SKM-1 treated with dmso at 0.1 percent for 144 hours (cell line): ENCODE data around the gene PSME3IP1.
A peak's percentile ranks its signal among the peaks of the same experiment; 100 is the strongest.

ENCODE experiments used
- DNase-seq: peaks from one replicate; lab custom pipeline; 2025; ENCODE audit not compliant: unreplicated experiment; lab: John Stamatoyannopoulos, UW

PSME3IP1 gene

DNA sequence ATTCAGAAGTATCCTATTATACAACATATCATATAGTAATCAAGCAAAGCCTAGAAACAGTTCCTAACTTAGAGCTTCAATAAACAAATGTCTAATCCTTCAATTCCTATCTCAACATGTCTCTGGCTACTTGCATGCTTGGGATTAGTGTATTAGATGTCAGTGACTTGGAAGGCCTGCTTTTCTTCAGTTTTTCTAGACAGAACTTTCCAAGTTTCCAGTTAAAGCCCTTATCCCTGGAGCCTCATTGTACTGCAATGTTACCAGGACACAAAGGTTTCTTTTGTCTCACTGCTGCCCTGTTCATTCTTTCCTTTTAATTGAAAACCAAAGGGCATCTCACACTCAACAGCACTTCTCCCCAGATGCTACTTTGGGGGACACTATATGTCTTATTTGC is 16.5 kb downstream of the PSME3IP1 start:
- DNase-seq, result no peak

DNA sequence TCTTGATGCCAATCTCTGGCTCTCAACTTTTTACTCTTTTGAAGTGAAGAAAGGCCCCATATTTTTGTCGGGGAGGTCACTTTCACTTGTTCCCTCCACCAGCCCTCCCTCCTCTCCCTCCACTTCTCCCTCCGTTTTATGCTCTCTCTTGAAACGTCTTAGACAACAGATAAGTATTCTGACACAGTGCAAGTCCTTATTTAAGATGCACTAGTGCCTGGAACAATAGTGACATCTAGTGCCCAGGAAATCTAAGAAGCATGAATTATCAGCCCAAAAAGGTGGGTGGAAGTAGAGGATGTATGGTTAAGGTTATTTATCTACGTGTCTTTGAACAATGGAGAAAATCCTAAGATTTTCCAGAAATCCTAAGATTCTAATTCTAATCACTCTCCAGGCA is 17.9 kb downstream of the PSME3IP1 start:
- DNase-seq, result peak; percentile 29

GRCh38 chr16:57167538-57167937 is 18.3 kb downstream of the PSME3IP1 start:
- DNase-seq, result no peak

DNA sequence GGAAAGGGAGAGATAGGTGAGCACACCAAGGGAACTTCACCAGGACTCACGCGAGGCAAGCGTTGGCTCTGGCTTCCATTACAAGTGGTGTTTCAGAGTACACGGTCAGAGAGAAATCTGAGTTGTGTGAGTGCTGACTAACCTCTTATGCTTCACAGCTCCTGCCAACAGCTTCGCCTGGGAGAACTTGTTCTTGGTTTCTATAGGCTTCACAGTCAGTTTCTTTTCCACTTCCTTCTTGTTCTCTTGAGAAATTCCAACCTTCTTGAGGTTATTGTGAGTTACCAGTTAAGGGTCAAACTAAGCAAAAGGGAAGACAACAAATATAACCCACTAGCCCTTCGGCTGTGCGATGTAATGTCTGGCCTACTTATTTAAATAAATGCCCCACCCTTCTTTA is 18.9 kb downstream of the PSME3IP1 start:
- no peak for DNase-seq

GRCh38 chr16:57166451-57166850 is 19.4 kb downstream of the PSME3IP1 start:
- no peak for DNase-seq

DNA sequence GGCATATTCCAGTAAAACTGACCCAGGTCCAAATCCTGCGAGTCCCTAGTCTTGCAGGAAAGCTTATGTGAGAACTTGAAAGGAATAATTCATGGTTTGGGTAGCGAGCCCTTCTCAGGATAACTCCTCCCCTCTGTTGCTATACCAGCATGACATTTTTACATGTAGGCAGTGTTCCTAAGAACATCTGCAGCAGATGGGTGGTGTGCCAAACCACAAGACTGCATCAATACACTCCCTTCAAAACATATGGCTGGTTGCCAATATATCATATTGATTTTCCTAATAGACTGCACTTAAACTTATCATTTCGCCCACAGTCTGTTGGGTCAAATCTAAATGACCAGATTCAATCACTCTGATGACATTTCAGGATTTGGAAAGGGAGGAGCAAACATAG is 19.9 kb downstream of the PSME3IP1 start:
- DNase-seq, result no peak

- no peak for DNase-seq
Observed at GRCh38 chr16:57165483-57165882, 20.4 kb downstream of the PSME3IP1 start.

DNA sequence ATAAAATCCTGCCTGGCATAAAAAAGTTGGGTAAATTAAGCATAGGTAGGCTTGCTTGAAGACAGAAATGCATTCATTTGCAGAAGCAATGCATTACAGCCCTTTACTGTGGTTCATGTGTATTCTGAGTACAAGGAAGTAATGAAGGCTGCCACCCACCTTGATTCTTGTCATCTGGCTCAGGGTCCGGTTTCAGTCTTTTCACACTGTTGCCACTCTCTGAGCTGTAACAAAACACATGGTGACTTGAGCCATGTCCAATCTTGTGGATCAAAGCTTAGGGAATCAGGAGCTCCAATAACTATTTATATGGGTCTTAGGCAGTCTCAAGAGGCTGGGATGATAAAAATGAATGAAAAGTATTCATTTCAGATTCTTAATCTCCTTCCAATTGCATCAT is 22.0 kb downstream of the PSME3IP1 start:
- DNase-seq, result no peak

DNA sequence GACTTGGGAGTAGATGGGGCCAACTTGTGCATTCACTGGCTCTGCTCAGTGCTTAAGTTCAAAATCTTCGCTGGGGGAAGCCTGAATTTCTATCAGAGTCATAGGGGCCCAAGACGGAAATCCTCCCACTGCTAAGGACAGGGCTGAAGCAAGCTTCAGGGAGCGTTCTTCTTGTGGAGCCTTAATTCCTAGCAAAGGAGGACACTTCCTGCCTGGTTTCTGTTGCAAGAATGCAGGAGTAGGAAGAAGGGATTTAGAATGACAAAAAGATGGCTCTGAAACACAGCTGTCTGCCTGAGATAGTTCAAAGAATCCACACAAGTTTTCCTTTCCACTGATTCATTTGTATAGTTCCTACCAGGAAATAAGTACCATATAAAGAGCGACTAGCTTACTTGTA is 26.4 kb downstream of the PSME3IP1 start:
- DNase-seq, result no peak

DNA sequence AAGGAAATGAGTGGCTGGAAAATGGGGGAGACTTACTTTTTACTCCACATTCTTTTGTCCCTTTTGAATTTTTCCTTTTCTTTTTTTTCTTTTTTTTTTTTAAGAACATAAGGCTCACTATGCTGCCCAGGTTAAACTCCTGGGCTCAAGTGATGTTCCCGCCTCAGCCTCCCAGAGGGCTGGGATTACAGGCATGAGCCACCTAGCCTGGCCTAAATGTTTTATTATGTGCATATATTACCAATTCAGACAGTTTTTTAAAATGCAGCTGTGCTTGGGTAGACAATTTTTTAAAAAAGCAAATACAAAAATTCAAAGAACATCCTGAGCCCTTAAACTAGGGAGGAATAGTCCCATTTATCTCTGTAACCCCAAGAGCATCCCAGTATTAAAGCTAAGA is 28.3 kb downstream of the PSME3IP1 start:
- no peak for DNase-seq

- no peak for DNase-seq
Observed at GRCh38 chr16:57156351-57156703, 29.5 kb downstream of the PSME3IP1 start.

GRCh38 chr16:57155702-57156350 is 30.0 kb downstream of the PSME3IP1 start:
- DNase-seq, result no peak

- no peak for DNase-seq
Observed at GRCh38 chr16:57153841-57154240, 32.0 kb downstream of the PSME3IP1 start.

DNA sequence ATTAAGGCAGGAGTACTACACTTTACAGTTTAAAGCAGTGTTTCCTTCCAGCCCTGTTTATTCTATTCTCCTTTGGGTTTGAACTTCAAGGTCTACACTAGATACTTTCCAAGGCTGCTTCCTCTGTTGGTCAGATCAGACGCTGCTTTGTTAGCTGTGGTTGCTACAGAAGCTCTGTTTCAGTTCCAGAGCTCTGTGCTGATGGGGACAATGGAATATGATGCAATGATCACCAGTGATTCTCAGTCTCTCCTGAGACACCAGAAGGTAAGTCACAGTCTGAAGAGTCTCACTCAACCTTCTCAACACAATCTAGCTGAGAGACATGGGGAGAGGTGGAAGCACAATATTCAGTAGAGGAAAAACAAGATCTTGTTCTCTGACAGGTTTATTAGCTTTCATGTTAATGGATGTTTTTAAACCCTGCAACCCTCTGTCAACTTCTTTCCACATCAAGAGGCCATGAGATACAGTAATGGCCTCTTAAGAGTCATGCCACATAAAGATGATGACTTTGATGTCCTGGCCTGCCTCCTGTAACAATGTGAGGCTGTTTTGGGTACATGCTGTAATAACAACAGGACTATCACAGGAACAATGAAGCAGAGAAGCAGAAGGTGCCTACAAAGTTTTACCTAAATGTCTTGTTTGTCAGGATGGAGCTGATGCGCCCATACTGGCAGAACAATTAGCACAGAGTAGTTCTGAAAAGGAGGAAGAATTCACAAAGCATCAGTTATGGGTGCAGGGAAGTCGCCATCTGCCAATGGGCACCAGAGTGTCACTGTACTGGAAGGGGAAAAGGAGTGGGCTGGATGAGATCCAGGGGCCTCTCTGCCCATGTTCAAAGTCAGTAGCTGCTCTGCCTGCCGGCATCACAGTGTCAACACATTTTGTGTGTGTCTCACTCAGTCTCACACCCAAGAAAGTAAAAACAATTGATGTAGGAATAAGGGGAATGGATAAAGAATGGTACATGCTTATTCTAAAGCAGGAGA is 33.4 kb downstream of the PSME3IP1 start:
- no peak for DNase-seq

DNA sequence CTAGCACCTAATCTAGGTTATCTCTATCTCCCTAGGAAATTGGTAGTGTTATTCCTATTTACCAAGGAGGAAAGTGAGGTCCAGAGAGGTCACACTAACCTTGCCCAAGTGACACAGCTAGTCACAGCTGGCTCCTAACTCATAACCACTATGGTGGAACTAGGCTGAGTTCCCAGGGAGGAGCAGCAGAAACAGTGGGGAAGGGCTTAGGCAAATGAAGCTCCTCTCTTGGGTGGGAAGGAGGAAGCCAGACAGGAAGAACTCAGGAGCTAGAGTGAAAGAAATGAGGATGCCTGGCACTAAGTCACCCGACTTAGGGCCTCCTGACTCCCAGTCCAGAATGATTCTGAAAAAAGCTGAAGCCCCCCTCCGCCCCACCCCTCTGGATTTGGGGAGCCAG is 34.5 kb downstream of the PSME3IP1 start:
- no peak for DNase-seq

GRCh38 chr16:57150682-57151330 is 35.0 kb downstream of the PSME3IP1 start:
- no peak for DNase-seq

DNA sequence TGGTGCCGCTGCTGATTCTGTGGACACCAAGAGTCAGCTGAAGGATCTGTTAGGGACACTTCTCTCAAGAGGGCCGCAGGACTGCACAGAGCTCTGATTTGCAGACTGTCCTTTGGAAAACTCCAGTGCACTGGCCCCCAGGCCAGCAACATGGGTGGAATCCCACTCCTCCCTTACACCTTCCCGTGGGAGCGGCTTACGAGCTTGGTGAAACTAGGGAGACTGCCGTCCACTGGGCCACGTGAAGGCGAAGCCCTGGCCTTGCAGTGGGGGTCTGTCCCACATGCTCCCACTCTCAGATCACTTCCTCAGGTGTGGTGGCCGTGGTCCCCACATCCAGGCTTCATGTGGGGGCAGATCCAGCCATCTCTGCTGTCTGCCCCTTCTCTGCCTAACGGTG is 36.4 kb downstream of the PSME3IP1 start:
- DNase-seq, result no peak

- DNase-seq, result no peak
Observed at GRCh38 chr16:57148481-57148880, 37.4 kb downstream of the PSME3IP1 start.

DNA sequence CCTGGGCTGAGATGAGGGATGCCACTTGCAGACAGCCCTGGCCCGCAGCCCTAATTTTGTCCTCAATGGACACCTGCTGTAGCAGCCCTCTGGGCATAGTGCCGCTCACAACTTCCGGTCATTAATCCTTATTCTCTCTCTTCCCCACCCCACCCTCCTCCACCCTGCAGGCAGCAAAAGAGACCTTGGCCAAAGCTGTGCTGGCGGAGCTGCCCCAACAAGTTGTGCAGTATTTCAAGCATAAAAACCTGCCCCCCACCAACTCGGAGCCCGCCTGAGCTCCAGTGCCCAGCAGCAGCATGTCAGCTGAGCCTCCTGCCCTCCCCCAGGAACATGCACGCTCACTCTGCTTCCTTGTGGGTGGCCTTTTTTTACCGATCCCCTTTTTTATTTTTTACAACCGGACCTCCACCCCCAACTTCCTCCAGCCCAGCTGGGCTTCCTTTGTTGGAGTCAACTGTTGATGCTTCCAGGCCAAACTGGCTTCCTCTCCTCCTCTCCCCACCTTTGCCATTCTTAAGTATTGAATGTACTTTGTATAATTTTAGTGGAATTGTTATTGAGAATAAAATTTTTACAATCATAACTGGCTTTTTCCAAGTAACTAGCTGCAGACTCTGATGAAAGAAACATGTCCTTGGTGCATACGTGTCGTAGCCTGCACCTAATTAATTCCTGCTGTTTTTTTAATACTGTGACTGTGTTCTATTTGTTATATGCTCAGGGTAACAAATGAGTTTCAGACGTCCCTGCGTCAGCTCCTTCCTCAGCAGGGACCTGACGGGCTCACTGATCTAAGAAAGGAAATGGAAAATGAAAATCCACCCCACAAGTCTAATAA is 38.2 kb downstream of the PSME3IP1 start:
- no peak for DNase-seq

DNA sequence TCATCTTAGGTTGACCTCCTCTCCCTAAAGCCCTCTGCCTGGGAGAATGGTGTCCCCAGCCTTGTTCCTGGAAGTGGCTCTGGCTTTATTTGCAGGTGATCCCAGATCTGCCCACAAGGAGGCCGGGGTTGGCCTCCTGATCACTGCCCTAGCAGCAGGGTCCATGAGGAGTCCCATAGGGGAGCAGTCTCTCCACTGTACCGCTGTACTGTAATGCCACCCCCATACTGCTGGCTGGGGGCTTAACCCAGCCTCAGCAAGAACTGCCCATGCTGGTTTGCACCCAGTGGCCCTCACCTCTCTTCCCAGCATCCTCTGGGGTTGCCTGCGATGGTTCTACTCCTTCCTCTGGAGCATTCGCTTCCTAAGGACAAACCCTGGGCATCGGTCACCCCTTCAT is 39.1 kb downstream of the PSME3IP1 start:
- DNase-seq, result peak; percentile 6

- no peak for DNase-seq
Observed at GRCh38 chr16:57146040-57146647, 39.7 kb downstream of the PSME3IP1 start.
